Anterior cingulate cortex (tissue), 58 donors: Measurements from ENCODE around the gene PTPN13.

ENCODE experiments used
- DNase-seq, 58 donors: peaks; one replicate each; lab custom pipeline; 2025; lab: John Stamatoyannopoulos, UW

The PTPN13 gene, protein sequence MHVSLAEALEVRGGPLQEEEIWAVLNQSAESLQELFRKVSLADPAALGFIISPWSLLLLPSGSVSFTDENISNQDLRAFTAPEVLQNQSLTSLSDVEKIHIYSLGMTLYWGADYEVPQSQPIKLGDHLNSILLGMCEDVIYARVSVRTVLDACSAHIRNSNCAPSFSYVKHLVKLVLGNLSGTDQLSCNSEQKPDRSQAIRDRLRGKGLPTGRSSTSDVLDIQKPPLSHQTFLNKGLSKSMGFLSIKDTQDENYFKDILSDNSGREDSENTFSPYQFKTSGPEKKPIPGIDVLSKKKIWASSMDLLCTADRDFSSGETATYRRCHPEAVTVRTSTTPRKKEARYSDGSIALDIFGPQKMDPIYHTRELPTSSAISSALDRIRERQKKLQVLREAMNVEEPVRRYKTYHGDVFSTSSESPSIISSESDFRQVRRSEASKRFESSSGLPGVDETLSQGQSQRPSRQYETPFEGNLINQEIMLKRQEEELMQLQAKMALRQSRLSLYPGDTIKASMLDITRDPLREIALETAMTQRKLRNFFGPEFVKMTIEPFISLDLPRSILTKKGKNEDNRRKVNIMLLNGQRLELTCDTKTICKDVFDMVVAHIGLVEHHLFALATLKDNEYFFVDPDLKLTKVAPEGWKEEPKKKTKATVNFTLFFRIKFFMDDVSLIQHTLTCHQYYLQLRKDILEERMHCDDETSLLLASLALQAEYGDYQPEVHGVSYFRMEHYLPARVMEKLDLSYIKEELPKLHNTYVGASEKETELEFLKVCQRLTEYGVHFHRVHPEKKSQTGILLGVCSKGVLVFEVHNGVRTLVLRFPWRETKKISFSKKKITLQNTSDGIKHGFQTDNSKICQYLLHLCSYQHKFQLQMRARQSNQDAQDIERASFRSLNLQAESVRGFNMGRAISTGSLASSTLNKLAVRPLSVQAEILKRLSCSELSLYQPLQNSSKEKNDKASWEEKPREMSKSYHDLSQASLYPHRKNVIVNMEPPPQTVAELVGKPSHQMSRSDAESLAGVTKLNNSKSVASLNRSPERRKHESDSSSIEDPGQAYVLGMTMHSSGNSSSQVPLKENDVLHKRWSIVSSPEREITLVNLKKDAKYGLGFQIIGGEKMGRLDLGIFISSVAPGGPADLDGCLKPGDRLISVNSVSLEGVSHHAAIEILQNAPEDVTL (N-terminal part only)

GRCh38 chr4:86593688-86594558, at the start of gene PTPN13:
PTPN13 (plus strand) TSS chr4:86594315; CDS start chr4:86635257, 40,942 bp downstream.
- DNase-seq = peak; percentile 59 to 100 (median 99)

DNA sequence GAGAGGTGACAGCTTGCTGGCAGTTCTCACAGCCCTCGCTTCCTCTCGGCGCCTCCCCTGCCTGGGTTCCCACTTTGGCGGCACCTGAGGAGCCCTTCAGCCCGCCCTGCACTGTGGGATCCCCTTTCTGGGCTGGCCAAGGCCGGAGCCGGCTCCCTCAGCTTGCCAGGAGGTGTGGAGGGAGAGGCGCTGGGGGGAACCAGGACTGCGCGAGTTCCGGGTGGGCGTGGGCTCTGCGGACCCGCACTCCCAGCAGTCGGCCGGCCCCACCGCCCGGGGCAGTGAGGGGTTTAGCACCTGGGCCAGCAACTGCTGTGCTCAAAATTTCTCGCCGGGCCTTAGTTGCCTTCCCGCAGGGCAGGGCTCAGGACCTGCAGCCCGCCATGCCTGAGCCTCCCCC, 47.0 kb upstream of the PTPN13 start:
- DNase-seq = no peak

DNA sequence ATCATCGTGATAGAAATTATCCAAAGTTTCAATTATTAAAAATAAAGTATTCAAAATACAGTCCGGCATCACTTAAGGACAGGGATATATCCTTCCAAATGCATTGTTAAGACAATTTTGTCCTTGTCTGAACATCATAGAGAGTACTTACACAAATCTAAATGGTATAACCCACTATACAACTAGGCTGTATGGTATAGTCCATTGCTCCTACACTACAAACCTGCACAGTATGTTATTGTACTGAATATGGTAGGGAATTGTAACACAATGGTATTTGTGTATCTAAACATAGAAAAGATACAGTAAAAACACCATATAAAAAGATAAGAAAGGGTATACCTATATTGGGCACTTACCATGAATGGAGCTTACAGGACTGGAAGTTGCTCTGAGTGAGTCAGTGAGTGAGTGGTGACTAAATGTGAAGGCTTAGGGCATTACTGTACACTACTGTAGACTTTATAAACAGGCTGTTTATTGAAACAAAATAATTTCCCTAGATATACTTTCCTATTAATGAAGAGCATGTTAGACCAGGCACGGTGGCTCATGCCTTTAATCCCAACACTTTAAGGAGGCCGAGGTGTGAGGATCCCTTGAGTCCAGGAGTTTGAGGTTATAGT, 44.8 kb upstream of the PTPN13 start:
- DNase-seq = no peak

- DNase-seq = no peak
These were observed 42.7 kb upstream of the PTPN13 start for GRCh38 chr4:86551387-86551786.

DNA sequence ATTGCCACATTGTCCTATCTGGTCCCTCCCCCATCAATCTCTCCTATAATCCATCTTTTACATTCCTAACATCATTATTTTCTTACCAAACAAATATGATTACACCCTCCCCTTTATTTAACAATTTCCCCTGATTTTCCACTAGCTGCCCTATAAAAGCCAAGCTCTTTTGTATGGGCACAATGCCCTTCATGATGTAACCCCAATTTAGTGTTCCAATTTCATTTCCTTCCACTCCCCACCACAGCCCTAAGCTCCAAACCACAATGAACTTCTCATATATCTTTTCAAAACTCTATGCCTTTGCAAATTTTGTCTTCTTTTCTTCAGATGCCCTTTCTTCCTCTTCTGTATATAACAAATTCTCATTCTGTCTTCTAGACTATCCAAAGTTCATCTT, 39.5 kb upstream of the PTPN13 start:
- DNase-seq = no peak

DNA sequence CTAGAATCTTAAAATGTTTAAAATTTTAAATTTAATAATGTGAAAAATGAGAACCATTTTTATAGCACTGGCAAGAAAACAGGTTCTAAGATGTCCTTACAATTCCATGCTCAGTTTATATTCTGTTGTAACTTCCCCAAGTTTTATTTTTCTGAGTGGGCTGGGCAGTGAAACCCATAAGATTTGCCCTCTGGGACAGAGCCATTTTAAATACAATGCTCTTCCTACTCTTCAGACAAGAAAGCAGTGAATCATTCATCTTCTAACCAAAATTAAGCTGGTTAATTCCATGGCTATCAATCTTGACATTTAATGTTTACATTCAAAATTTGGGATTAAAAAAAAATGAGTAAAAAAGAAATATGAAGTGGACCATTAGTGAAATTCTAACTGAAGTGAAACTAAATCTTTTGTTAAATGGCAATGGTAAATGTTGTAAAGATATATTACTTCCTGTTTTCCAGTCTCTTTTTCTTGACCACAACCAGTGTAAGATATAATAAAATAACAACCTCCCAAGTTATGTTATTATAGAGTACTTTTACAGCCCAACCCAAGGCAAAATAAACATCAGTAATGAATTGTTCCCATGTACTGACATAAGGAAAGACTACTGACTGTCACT, 37.2 kb upstream of the PTPN13 start:
- no peak for DNase-seq

DNA sequence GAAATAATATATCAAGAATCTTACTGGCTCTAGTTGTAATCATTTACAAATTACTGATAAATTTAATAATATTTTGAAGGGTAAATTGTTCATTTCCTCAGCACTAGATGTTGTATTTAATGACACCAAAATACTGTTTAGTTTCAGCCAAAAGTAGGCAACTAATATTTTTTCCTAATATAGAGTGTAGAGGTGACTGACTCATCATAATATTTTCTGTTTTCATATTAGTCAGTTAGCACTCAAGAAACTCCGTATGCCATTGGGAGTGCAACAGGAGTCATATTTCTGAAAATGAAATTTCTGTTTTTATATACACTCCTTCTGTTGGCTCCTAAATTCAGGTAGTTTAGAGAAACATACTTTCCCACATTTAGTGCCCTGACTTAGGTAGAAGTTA, 36.6 kb upstream of the PTPN13 start:
- DNase-seq = no peak

DNA sequence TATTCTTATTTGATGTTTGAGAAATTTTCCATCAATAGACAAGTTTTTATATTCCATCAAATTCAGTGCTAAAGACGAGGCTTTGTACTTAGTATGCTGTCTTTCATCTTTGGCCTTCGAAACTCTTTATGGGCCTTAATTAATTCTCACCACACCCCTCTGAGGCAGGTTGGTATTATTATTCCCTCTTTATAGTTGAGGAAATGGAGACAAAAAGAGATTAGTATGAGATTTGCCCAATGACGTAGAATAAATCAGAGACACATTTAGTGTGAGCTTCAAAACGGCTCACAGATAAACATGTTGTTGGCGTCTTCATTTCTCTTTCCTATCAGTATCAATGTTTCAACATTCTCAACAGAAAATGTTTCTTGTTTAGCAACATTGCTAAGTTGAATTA, 35.9 kb upstream of the PTPN13 start:
- DNase-seq = no peak

DNA sequence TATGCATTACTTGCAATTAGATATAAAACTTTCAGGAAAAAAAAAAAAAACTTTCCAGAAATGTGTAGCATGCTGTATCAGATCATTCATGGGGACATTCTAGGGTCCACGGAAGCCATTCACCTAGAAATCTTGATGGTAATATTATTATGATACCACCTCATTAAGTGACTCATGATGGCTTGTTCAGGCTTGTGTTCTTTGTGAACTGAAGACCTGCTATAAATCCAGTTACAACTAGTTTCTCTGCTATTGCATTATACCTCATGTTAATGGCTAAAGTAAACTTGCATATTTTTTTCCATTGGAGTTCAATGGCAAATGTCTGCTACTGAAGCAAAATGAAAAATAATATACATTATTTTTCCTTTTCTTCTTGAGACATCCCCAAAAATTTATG, 35.3 kb upstream of the PTPN13 start:
- DNase-seq = no peak

DNA sequence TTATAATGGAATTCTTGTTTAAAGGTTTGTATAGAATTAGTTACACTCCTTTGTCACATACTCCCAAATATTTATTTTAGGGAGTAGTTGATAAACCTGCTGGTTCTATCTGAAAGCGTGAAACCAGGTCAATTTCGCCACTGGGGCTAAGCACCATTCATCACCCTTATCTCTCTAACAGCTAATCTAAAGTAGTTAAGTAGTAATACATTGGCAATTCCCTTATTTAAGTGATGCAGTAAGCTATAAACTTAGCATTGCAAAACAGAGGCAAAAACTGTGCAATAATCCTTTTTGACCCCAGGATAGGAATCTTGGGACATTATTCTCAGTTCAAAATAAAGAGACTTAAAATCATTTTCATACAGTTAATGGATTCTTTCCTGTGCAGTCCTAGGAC, 33.7 kb upstream of the PTPN13 start:
- DNase-seq = no peak

DNA sequence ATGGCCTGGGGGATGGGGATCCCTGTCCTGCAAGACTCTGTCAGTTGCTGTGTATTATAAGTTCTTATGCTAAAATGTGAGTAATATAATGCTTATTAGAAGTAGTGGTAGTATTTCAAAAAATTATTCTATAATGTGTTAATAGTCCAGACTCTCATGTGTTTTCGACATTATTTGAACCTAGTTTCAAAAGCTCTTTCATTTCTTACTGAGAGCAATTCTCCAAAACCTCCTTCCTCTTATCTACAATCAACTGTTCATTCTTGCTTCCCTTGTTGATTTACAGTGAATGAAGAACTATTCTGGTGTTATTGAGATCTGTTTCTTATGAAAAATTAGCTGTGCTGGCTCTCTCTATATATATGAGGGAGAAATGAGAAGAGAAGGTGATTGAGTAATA, 32.9 kb upstream of the PTPN13 start:
- DNase-seq = no peak

DNA sequence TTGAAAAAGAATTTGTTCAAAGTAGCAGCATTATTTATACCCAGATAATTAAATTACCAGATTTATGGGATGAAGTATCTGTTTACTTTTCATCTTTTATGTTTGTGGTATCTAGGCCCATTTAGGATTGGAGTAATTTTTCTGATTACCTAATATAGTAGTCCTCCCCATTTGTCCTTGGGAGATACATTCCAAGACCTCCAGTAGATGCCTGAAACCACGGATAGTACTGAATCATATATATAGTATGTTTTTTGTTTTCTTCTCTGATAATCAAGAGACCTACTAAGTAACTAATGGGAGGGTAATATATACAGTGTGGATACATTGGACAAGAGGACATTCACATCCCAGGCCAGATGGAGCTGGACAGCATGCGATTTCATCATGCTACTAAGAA, 30.7 kb upstream of the PTPN13 start:
- no peak for DNase-seq

- DNase-seq = peak in 3 of 58 donors; percentile 6 to 8 (median 7)
These were observed 29.3 kb upstream of the PTPN13 start for GRCh38 chr4:86564795-86565194.

GRCh38 chr4:86565651-86566050, 28.5 kb upstream of the PTPN13 start:
- no peak for DNase-seq

GRCh38 chr4:86569103-86569870, 24.8 kb upstream of the PTPN13 start:
- no peak for DNase-seq

- no peak for DNase-seq
These were observed 14.2 kb upstream of the PTPN13 start for GRCh38 chr4:86579941-86580340.

DNA sequence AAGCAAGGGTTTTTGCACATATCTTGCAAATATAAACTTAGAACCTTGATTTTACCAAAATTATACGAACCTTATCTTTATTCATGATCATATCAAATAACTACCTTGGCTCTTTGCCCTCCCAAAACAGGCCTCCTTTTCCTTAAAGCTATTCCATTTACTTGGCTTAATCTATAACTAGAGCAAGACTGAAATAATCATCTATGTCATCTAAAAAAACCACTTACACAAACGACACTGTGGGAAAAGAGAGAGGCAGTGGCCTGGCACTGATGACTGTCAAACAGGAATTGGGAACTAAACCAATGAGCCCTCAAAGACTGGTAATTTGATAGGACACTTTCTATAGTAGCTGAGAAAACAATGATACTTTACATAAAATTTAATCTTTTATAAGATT, 11.7 kb upstream of the PTPN13 start:
- no peak for DNase-seq

- no peak for DNase-seq
These were observed 7.9 kb upstream of the PTPN13 start for GRCh38 chr4:86586160-86586572.
